HepG2 (cell line): ENCODE data around the gene NOTUM. TPM values are rescaled to one million over a fixed set of nuclear protein-coding genes. Genes with fewer than 3 reads are reported as not detected.

Experiments
- AGO1 ChIP-seq: fragments of 200-400 bp; formaldehyde crosslinking; IDR thresholded peaks from 2 replicates; pipeline ENCODE4 v1.6.1; 2017; ENCODE audit warnings: mild to moderate bottlenecking, low read depth, low read length, moderate library complexity; ENCODE audit not compliant: poor library complexity, severe bottlenecking
- AGO2 ChIP-seq: fragments of 200-400 bp; formaldehyde crosslinking; optimal IDR thresholded peaks from 2 replicates; pipeline ENCODE3; 2017; ENCODE audit warnings: mild to moderate bottlenecking, low read depth, low read length, moderate library complexity
- HDAC2 ChIP-seq: sonication (generic); formaldehyde crosslinking; IDR thresholded peaks from 2 replicates; pipeline ENCODE4 v1.4.0; 2020; ENCODE audit warnings: missing genetic modification reagents
- HNF4A ChIP-seq: sonication (generic); formaldehyde crosslinking; IDR thresholded peaks from 2 replicates; pipeline ENCODE4 v1.4.0; 2020; ENCODE audit warnings: missing genetic modification reagents
- HNF4G ChIP-seq, 2 experiments: sonication (generic) in 1 of 2; formaldehyde crosslinking in 1 of 2; IDR thresholded peaks; 2 replicates each; pipeline versions ENCODE4 v1.4.0 to v1.6.1; 2011 to 2020; ENCODE audit warnings: borderline replicate concordance in 2 of 2, low read depth in 2 of 2, mild to moderate bottlenecking in 2 of 2, low read length in 1 of 2, missing genetic modification reagents in 1 of 2, moderate library complexity in 1 of 2
- JUNB ChIP-seq: sonication (generic); formaldehyde crosslinking; IDR thresholded peaks from 2 replicates; pipeline ENCODE4 v1.8.0; 2022; ENCODE audit warnings: missing genetic modification reagents, mild to moderate bottlenecking, borderline replicate concordance
- NFE2L1 ChIP-seq: sonication (generic); formaldehyde crosslinking; IDR thresholded peaks from 2 replicates; pipeline ENCODE4 v1.4.0; 2020; ENCODE audit warnings: missing genetic modification reagents, mild to moderate bottlenecking, borderline replicate concordance
- NR2C2 ChIP-seq: sonication (generic); formaldehyde crosslinking; IDR thresholded peaks from 2 replicates; pipeline ENCODE4 v1.4.0; 2020; ENCODE audit warnings: missing genetic modification reagents, mild to moderate bottlenecking, moderate library complexity, borderline replicate concordance
- RFX5 ChIP-seq: IDR thresholded peaks from 2 replicates; pipeline ENCODE4 v1.6.1; 2011; ENCODE audit warnings: low read depth, low read length, improper control_type of control experiment
- SRY ChIP-seq: sonication (generic); formaldehyde crosslinking; IDR thresholded peaks from 2 replicates; pipeline ENCODE4 v1.8.0; 2022; ENCODE audit warnings: mild to moderate bottlenecking, missing genetic modification reagents
- TARDBP ChIP-seq: sonication (generic); formaldehyde crosslinking; IDR thresholded peaks from 2 replicates; pipeline ENCODE4 v1.8.0; 2022; ENCODE audit warnings: mild to moderate bottlenecking, missing genetic modification reagents
- XRCC5 ChIP-seq: fragments of 200-400 bp; formaldehyde crosslinking; optimal IDR thresholded peaks from 2 replicates; pipeline ENCODE3; 2017; ENCODE audit warnings: mild to moderate bottlenecking, low read length
- ZEB1 ChIP-seq: IDR thresholded peaks from 2 replicates; pipeline ENCODE4 v1.6.1; 2012; ENCODE audit warnings: mild to moderate bottlenecking, low read depth, inconsistent platforms; ENCODE audit not compliant: insufficient replicate concordance
- ZMAT3 ChIP-seq: sonication (generic); formaldehyde crosslinking; conservative IDR thresholded peaks from 2 replicates; pipeline ENCODE4 v1.7.0; 2021; ENCODE audit warnings: missing genetic modification reagents
- ZNF17 ChIP-seq: sonication (generic); formaldehyde crosslinking; IDR thresholded peaks from 2 replicates; pipeline ENCODE4 v1.5.0; 2020; ENCODE audit warnings: mild to moderate bottlenecking, missing genetic modification reagents
- ZNF333 ChIP-seq: sonication (generic); formaldehyde crosslinking; IDR thresholded peaks from 2 replicates; pipeline ENCODE4 v1.4.0; 2020; ENCODE audit warnings: mild to moderate bottlenecking, missing genetic modification reagents, borderline replicate concordance
- ZNF839 ChIP-seq: sonication (generic); formaldehyde crosslinking; IDR thresholded peaks from 2 replicates; pipeline ENCODE4 v1.4.0; 2020; ENCODE audit warnings: missing genetic modification reagents, mild to moderate bottlenecking, borderline replicate concordance
- ZSCAN25 ChIP-seq: sonication (generic); formaldehyde crosslinking; IDR thresholded peaks from 2 replicates; pipeline ENCODE4 v1.8.0; 2022; ENCODE audit warnings: mild to moderate bottlenecking, missing genetic modification reagents
- polyA plus RNA-seq, 8 experiments: library from polyadenylated mRNA; depleted of rRNA in 3 of 8; stranded (reverse) in 7 of 8; unstranded in 1 of 8; fragments of >200 nt; fragmentation: Illumina TruSeq in 4 of 8; extraction: Trizol in 4 of 8; gene quantifications; 2 replicates each; pipeline versions ENCODE4 v1.2.1 to v1.2.3, GENCODE V29; 2011 to 2016; ENCODE audit warnings: low read depth in 4 of 8, missing spikeins in 1 of 8, mixed read lengths in 1 of 8; ENCODE audit not compliant: insufficient read depth in 1 of 8
- total RNA-seq, 5 experiments: library from RNA; depleted of rRNA; stranded (reverse); fragments of >200 nt; fragmentation: Illumina TruSeq; extraction: Trizol; gene quantifications; 2 replicates each; pipeline ENCODE4 v1.2.3, GENCODE V29; 2016; ENCODE audit warnings: low read depth in 1 of 5
- TF ChIP-seq, protein P1 (sequence below): sonication (generic); formaldehyde crosslinking; IDR thresholded peaks from 2 replicates; pipeline ENCODE4 v1.5.0; 2020; ENCODE audit warnings: missing genetic modification reagents
- TF ChIP-seq, protein P2 (sequence below): sonication (generic); formaldehyde crosslinking; IDR thresholded peaks from 2 replicates; pipeline ENCODE4 v1.4.0; 2020; ENCODE audit warnings: missing genetic modification reagents

NOTUM gene
- total and polyA plus RNA-seq, 2 of the 13 experiments (the other 11 are each of a cell fraction or from before 2014, with no cell fraction given): 150 to 160 TPM

DNA sequence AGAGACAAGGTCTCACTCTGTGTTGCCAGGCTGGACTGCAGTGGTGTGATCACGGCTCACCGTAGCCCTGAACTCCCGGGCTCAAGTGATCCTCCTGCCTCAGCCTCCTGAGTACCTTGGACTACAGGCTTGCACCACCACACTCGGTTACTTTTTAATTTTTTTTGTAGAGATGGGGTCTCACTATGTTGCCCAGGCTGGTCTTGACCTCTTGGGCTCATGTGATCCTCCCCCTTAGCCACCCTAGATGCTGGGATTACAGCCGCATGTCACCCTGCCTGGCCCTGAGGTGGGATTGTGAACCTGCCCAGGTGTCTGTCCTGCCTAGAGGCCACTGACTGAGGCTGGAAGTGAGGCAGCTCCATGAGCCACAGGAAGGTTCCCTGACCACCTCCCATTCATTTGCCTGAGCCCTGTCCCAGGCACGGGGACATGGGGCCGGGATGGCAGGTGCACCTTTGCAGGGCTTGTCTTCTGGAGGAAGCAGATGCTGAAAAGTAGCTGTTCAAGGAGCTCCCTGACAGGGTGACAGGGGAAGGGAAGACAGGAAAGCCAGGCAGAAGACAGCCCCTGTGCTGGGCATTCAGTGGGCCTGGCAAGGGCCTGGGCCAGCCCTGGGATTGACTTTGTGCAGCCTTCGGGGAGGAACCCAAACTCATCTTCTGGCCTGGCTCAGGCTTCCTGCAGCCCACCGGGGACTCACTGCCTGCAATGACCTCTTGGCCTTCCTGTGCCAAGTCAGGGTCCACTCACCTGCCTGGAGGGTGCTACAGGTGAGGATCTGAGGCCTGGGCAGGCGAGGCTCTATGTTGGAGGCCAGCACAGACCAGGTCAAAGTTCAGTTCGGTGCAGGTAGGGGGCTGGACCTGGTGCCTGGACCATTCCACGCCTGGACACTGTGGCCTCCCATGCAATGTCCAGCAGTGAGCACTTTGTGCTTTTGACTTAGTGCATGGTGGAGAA, 8.1 kb upstream of the NOTUM start (continued):
- TF ChIP-seq, protein P1, sequence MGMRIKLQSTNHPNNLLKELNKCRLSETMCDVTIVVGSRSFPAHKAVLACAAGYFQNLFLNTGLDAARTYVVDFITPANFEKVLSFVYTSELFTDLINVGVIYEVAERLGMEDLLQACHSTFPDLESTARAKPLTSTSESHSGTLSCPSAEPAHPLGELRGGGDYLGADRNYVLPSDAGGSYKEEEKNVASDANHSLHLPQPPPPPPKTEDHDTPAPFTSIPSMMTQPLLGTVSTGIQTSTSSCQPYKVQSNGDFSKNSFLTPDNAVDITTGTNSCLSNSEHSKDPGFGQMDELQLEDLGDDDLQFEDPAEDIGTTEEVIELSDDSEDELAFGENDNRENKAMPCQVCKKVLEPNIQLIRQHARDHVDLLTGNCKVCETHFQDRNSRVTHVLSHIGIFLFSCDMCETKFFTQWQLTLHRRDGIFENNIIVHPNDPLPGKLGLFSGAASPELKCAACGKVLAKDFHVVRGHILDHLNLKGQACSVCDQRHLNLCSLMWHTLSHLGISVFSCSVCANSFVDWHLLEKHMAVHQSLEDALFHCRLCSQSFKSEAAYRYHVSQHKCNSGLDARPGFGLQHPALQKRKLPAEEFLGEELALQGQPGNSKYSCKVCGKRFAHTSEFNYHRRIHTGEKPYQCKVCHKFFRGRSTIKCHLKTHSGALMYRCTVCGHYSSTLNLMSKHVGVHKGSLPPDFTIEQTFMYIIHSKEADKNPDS (CRISPR knock-in tag): no peak
- peak; percentile 43 for TF ChIP-seq NR2C2 (CRISPR knock-in tag)
- TF ChIP-seq, protein P2, sequence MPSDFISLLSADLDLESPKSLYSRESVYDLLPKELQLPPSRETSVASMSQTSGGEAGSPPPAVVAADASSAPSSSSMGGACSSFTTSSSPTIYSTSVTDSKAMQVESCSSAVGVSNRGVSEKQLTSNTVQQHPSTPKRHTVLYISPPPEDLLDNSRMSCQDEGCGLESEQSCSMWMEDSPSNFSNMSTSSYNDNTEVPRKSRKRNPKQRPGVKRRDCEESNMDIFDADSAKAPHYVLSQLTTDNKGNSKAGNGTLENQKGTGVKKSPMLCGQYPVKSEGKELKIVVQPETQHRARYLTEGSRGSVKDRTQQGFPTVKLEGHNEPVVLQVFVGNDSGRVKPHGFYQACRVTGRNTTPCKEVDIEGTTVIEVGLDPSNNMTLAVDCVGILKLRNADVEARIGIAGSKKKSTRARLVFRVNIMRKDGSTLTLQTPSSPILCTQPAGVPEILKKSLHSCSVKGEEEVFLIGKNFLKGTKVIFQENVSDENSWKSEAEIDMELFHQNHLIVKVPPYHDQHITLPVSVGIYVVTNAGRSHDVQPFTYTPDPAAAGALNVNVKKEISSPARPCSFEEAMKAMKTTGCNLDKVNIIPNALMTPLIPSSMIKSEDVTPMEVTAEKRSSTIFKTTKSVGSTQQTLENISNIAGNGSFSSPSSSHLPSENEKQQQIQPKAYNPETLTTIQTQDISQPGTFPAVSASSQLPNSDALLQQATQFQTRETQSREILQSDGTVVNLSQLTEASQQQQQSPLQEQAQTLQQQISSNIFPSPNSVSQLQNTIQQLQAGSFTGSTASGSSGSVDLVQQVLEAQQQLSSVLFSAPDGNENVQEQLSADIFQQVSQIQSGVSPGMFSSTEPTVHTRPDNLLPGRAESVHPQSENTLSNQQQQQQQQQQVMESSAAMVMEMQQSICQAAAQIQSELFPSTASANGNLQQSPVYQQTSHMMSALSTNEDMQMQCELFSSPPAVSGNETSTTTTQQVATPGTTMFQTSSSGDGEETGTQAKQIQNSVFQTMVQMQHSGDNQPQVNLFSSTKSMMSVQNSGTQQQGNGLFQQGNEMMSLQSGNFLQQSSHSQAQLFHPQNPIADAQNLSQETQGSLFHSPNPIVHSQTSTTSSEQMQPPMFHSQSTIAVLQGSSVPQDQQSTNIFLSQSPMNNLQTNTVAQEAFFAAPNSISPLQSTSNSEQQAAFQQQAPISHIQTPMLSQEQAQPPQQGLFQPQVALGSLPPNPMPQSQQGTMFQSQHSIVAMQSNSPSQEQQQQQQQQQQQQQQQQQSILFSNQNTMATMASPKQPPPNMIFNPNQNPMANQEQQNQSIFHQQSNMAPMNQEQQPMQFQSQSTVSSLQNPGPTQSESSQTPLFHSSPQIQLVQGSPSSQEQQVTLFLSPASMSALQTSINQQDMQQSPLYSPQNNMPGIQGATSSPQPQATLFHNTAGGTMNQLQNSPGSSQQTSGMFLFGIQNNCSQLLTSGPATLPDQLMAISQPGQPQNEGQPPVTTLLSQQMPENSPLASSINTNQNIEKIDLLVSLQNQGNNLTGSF: no peak
- 0 out of 2 replicates have a peak, but pooled peaks have one; percentile 69 for TF ChIP-seq ZNF839
- no peak for TF ChIP-seq ZNF17
- peak; percentile 67 for TF ChIP-seq AGO2
- TF ChIP-seq RFX5: no peak
- no peak for TF ChIP-seq JUNB
- TF ChIP-seq ZSCAN25: 0 out of 2 replicates have a peak, but pooled peaks have one; percentile 47
- peak; percentile 4; the same call in 1 of the 2 replicates for TF ChIP-seq HNF4G (IDR thresholded peaks at IDR 0.05; ENCODE audit: borderline replicate concordance, low read depth, low read length)
- peak; percentile 74 for TF ChIP-seq HNF4G (CRISPR knock-in tag; IDR thresholded peaks at IDR 0.05; ENCODE audit: borderline replicate concordance, low read depth)
- TF ChIP-seq ZEB1: peak; percentile 82
- TF ChIP-seq SRY (CRISPR knock-in tag): 0 out of 2 replicates have a peak, but pooled peaks have one; percentile 28
- peak; percentile 29; the same call in 1 of the 2 replicates for TF ChIP-seq TARDBP
- peak; percentile 24 for TF ChIP-seq XRCC5
- TF ChIP-seq HDAC2 (CRISPR knock-in tag): peak; percentile 27; the same call in 1 of the 2 replicates
- peak; percentile 6; the same call in 1 of the 2 replicates for TF ChIP-seq ZNF333 (CRISPR knock-in tag)
- no peak for TF ChIP-seq ZMAT3 (CRISPR knock-in tag)
- TF ChIP-seq HNF4A (CRISPR knock-in tag): peak; percentile 81
- TF ChIP-seq NFE2L1 (CRISPR knock-in tag): peak; percentile 31; the same call in 1 of the 2 replicates
- TF ChIP-seq AGO1: peak; percentile 45
